H9 (cell line): ENCODE measurements around the gene KRT77. TPM values are rescaled to one million over a fixed set of nuclear protein-coding genes. Genes with fewer than 3 reads are reported as not detected.

Experiments
- DNase-seq: peaks from one replicate; pipeline ENCODE4 v3.0.0-alpha.2; 2017
- H2AFZ ChIP-seq: one replicate; pipeline ENCODE4 v1.6.1; 2013; ENCODE audit warnings: mild to moderate bottlenecking, low read length, control low read depth, moderate library complexity
- H2AK5ac ChIP-seq: 2 replicates; pipeline ENCODE4 v1.6.1; 2013; ENCODE audit warnings: low read length, control low read depth, mixed read lengths; ENCODE audit not compliant: insufficient read length
- H2BK120ac ChIP-seq: one replicate; pipeline ENCODE4 v1.6.1; 2013; ENCODE audit warnings: low read depth, mild to moderate bottlenecking, low read length, control low read depth, inconsistent platforms; ENCODE audit not compliant: poor library complexity, severe bottlenecking
- H2BK12ac ChIP-seq: 2 replicates; pipeline ENCODE4 v1.6.1; 2013; ENCODE audit warnings: low read length, control low read depth, mixed read lengths, low read depth; ENCODE audit not compliant: insufficient read length
- H2BK15ac ChIP-seq: 2 replicates; pipeline ENCODE4 v1.6.1; 2013; ENCODE audit warnings: low read depth, low read length, control low read depth
- H2BK20ac ChIP-seq: one replicate; pipeline ENCODE4 v1.6.1; 2013; ENCODE audit warnings: low read depth, mild to moderate bottlenecking, low read length, control low read depth, inconsistent platforms; ENCODE audit not compliant: poor library complexity, severe bottlenecking
- H2BK5ac ChIP-seq: 2 replicates; pipeline ENCODE4 v1.6.1; 2013; ENCODE audit warnings: low read length, control low read depth, mixed read lengths; ENCODE audit not compliant: insufficient read length
- H3K14ac ChIP-seq: 2 replicates; pipeline ENCODE4 v1.6.1; 2013; ENCODE audit warnings: low read length, control low read depth; ENCODE audit not compliant: insufficient read depth
- H3K18ac ChIP-seq: 2 replicates; pipeline ENCODE4 v1.6.1; 2013; ENCODE audit warnings: low read depth, mild to moderate bottlenecking, mixed read lengths, low read length, control low read depth; ENCODE audit not compliant: insufficient read length
- H3K23ac ChIP-seq: 2 replicates; pipeline ENCODE4 v1.6.1; 2013; ENCODE audit warnings: low read length, control low read depth, mixed read lengths, low read depth; ENCODE audit not compliant: insufficient read length
- H3K23me2 ChIP-seq: 2 replicates; pipeline ENCODE4 v1.6.1; 2013; ENCODE audit warnings: low read depth, mild to moderate bottlenecking, mixed read lengths, low read length, control low read depth; ENCODE audit not compliant: insufficient read length, poor library complexity, severe bottlenecking
- H3K27ac ChIP-seq: 2 replicates; pipeline ENCODE4 v1.5.1; 2013; ENCODE audit warnings: low read length, control low read depth, mixed read lengths, low read depth; ENCODE audit not compliant: insufficient read length
- H3K27me3 ChIP-seq: 2 replicates; pipeline ENCODE4 v1.6.1; 2013; ENCODE audit warnings: low read length, control low read depth, inconsistent platforms; ENCODE audit not compliant: insufficient read depth
- H3K4ac ChIP-seq: 2 replicates; pipeline ENCODE4 v1.6.1; 2013; ENCODE audit warnings: low read depth, mild to moderate bottlenecking, control low read depth, inconsistent platforms, low read length, moderate library complexity
- H3K4me1 ChIP-seq: 2 replicates; pipeline ENCODE4 v1.6.1; 2013; ENCODE audit warnings: low read length, control low read depth, inconsistent platforms; ENCODE audit not compliant: insufficient read depth
- H3K4me2 ChIP-seq: 2 replicates; pipeline ENCODE4 v1.6.1; 2013; ENCODE audit warnings: low read length, control low read depth, mixed read lengths; ENCODE audit not compliant: insufficient read length, insufficient read depth
- H3K56ac ChIP-seq: 2 replicates; pipeline ENCODE4 v1.6.1; 2013; ENCODE audit warnings: low read depth, mild to moderate bottlenecking, mixed read lengths, low read length, control low read depth; ENCODE audit not compliant: insufficient read length
- H3K79me1 ChIP-seq: 2 replicates; pipeline ENCODE4 v1.6.1; 2013; ENCODE audit warnings: low read depth, mild to moderate bottlenecking, moderate library complexity, low read length, control low read depth, inconsistent platforms; ENCODE audit not compliant: insufficient read depth, poor library complexity, severe bottlenecking
- H3K79me2 ChIP-seq: 2 replicates; pipeline ENCODE4 v1.6.1; 2013; ENCODE audit warnings: low read length, control low read depth, inconsistent platforms; ENCODE audit not compliant: insufficient read depth
- H3K9ac ChIP-seq: 2 replicates; pipeline ENCODE4 v1.6.1; 2013; ENCODE audit warnings: low read length, control low read depth, mixed read lengths; ENCODE audit not compliant: insufficient read length; ENCODE audit errors: extremely low read depth
- H3K9me3 ChIP-seq: one replicate; pipeline ENCODE4 v1.6.1; 2013; ENCODE audit warnings: low read depth, low read length, inconsistent platforms; ENCODE audit not compliant: control insufficient read depth
- H3T11ph ChIP-seq: one replicate; pipeline ENCODE4 v1.6.1; 2013; ENCODE audit warnings: mild to moderate bottlenecking, low read length, control low read depth, inconsistent platforms
- H4K20me1 ChIP-seq: one replicate; pipeline ENCODE4 v1.6.1; 2013; ENCODE audit not compliant: control insufficient read depth, insufficient read length, insufficient read depth
- H4K5ac ChIP-seq: 2 replicates; pipeline ENCODE4 v1.6.1; 2013; ENCODE audit warnings: low read depth, mild to moderate bottlenecking, mixed read lengths, low read length, control low read depth; ENCODE audit not compliant: insufficient read length
- H4K8ac ChIP-seq: replicated peaks from 2 replicates; pipeline ENCODE4 v1.6.1; 2013; ENCODE audit warnings: low read length, control low read depth, mixed read lengths, low read depth; ENCODE audit not compliant: insufficient read length
- H4K91ac ChIP-seq: 2 replicates; pipeline ENCODE4 v1.6.1; 2013; ENCODE audit warnings: low read depth, mild to moderate bottlenecking, moderate library complexity, mixed read lengths, low read length, control low read depth; ENCODE audit not compliant: insufficient read length
- H3K27ac Mint-ChIP-seq, 3 experiments: 2 replicates in 2 of 3; 3 replicates in 1 of 3; pipeline ENCODE4 v1.8.0; 2020 to 2021; ENCODE audit warnings: mixed read lengths in 3 of 3, mild to moderate bottlenecking in 1 of 3, moderate library complexity in 1 of 3
- H3K27me3 Mint-ChIP-seq: 2 replicates; pipeline ENCODE4 v1.8.0; 2021; ENCODE audit warnings: low read depth, mild to moderate bottlenecking, moderate library complexity, mixed read lengths
- H3K36me3 Mint-ChIP-seq, 3 experiments: 2 replicates in 2 of 3; 3 replicates in 1 of 3; pipeline ENCODE4 v1.8.0; 2020 to 2021; ENCODE audit warnings: low read depth in 3 of 3, mixed read lengths in 3 of 3; ENCODE audit not compliant: insufficient read depth in 1 of 3
- H3K4me1 Mint-ChIP-seq, 2 experiments: 2 replicates each; pipeline ENCODE4 v1.8.0; 2020; ENCODE audit warnings: mixed read lengths in 2 of 2
- H3K4me3 Mint-ChIP-seq, 2 experiments: 2 replicates in 1 of 2; 3 replicates in 1 of 2; pipeline ENCODE4 v1.8.0; 2020 to 2021; ENCODE audit warnings: mild to moderate bottlenecking in 2 of 2, mixed read lengths in 2 of 2, moderate library complexity in 1 of 2
- H3K9me3 Mint-ChIP-seq, 2 experiments: 2 replicates in 1 of 2; 3 replicates in 1 of 2; pipeline ENCODE4 v1.8.0; 2020; ENCODE audit warnings: mild to moderate bottlenecking in 2 of 2, mixed read lengths in 2 of 2, moderate library complexity in 1 of 2
- CTCF ChIP-seq: fragments of 200-600 bp; sonication (generic); conservative IDR thresholded peaks from 3 replicates; pipeline ENCODE4 v1.8.0; 2021; ENCODE audit warnings: antibody characterized with exemption, mild to moderate bottlenecking
- WGBS: extraction: QIAGEN DNeasy Blood & Tissue Kit; methylation state at CpG from one replicate; pipeline ENCODE4 v1.1.7; 2013; ENCODE audit warnings: missing lambda C conversion rate, low lambda C conversion rate, mixed read lengths; ENCODE audit not compliant: insufficient read length; ENCODE audit errors: extremely low coverage; 5-methylcytosine and 5-hydroxymethylcytosine counted together
- total RNA-seq: library from RNA; stranded (reverse); gene quantifications from 2 replicates; pipeline ENCODE4 v1.2.1, GENCODE V29; 2021

KRT77 gene
- total RNA-seq, 1 experiment from 2014 or later, result not detected

GRCh38 chr12:52649066-52649465 is 54.3 kb downstream of the KRT77 start:
- Histone ChIP-seq H4K91ac (no peak overlapping the region), H2BK20ac (no peak overlapping the region), H3K23me2 (no peaks in the 10 kb centered on the region), H4K8ac (no peak overlapping the region), H2BK12ac (no peak overlapping the region), H3K4ac (no peak overlapping the region), H3K27me3 (no peaks in the 10 kb centered on the region), H3K9ac (no peak overlapping the region), H3K79me2 (no peaks in the 10 kb centered on the region), H2BK15ac (no peak overlapping the region), H3K27ac (no peak overlapping the region), H3K4me2 (no peak overlapping the region), H3K9me3 (no peaks in the 10 kb centered on the region), H3K79me1 (no peaks in the 10 kb centered on the region), H2AK5ac (no peak overlapping the region), H3K56ac (no peak overlapping the region), H3K23ac (no peak overlapping the region), H2AFZ (no peak overlapping the region), H3T11ph (no peak overlapping the region), H2BK120ac (no peak overlapping the region), H3K18ac (no peak overlapping the region), H4K20me1 (no peaks in the 10 kb centered on the region), H2BK5ac (no peak overlapping the region), H4K5ac (no peak overlapping the region), H3K4me1 (no peaks in the 10 kb centered on the region), H3K14ac (no peak overlapping the region)
- no peaks in the 10 kb centered on the region for H3K4me1 Mint-ChIP-seq
- H3K27me3 Mint-ChIP-seq, result peaks cover 23% of the 10 kb centered on the region
- H3K27ac Mint-ChIP-seq, result 0 out of 7 replicates have a peak overlapping the region, but pooled peaks of 1 of the 3 experiments have one; percentile 72
- no peaks in the 10 kb centered on the region for H3K36me3 Mint-ChIP-seq
- TF ChIP-seq CTCF, result no peak
- no CpG with 5 or more reads among the region's 6 CpGs for WGBS
- peaks cover 2 to 9% of the 10 kb centered on the region in 2 experiments; a peak in 2 of 5 replicates for H3K9me3 Mint-ChIP-seq
- DNase-seq, result peak; percentile 14
- H3K4me3 Mint-ChIP-seq, result no peak overlapping the region
